KMS-11 (cell line): Measurements from ENCODE around the gene NR2F1-AS1.
A peak's percentile ranks its signal among the peaks of the same experiment; 100 is the strongest.

Experiments
- H2AFZ ChIP-seq: fragments of 200-600 bp; sonication (generic); 2 replicates; pipeline ENCODE4 v1.6.1; 2016; ENCODE audit warnings: antibody characterized with exemption, mixed run types, low read depth
- H3K27ac ChIP-seq: fragments of 200-600 bp; sonication (generic); 2 replicates; pipeline ENCODE4 v1.6.1; 2016; ENCODE audit warnings: mild to moderate bottlenecking, mixed run types
- H3K27me3 ChIP-seq: fragments of 200-600 bp; sonication (generic); 2 replicates; pipeline ENCODE4 v1.6.1; 2017; ENCODE audit warnings: mild to moderate bottlenecking, low read depth, mixed run types, moderate library complexity; ENCODE audit not compliant: insufficient read depth
- H3K36me3 ChIP-seq: fragments of 200-600 bp; sonication (generic); 2 replicates; pipeline ENCODE4 v1.6.1; 2017; ENCODE audit warnings: mild to moderate bottlenecking, mixed run types; ENCODE audit not compliant: insufficient read depth
- H3K4me1 ChIP-seq: fragments of 200-600 bp; sonication (generic); 2 replicates; pipeline ENCODE4 v1.6.1; 2016; ENCODE audit warnings: mild to moderate bottlenecking, low read depth, mixed run types; ENCODE audit not compliant: poor library complexity, severe bottlenecking
- H3K4me2 ChIP-seq: fragments of 200-600 bp; sonication (generic); 2 replicates; pipeline ENCODE4 v1.7.0; 2016; ENCODE audit warnings: mild to moderate bottlenecking, mixed run types
- H3K4me3 ChIP-seq: fragments of 200-600 bp; sonication (generic); IDR thresholded peaks from 2 replicates; pipeline ENCODE4 v1.6.1; 2017; ENCODE audit warnings: low read depth, low read length, mixed read lengths; ENCODE audit not compliant: insufficient read depth
- H3K79me2 ChIP-seq: fragments of 200-600 bp; sonication (generic); 2 replicates; pipeline ENCODE4 v1.6.1; 2016; ENCODE audit warnings: low read depth, mixed run types; ENCODE audit not compliant: insufficient read depth
- H3K9ac ChIP-seq: fragments of 200-600 bp; sonication (generic); 2 replicates; pipeline ENCODE4 v1.6.1; 2016; ENCODE audit warnings: mild to moderate bottlenecking, mixed run types
- H4K20me1 ChIP-seq: fragments of 200-600 bp; sonication (generic); 2 replicates; pipeline ENCODE4 v1.6.1; 2016; ENCODE audit warnings: mild to moderate bottlenecking, mixed run types; ENCODE audit not compliant: insufficient read depth
- TF ChIP-seq, protein P1 (sequence below): fragments of 200-600 bp; sonication (generic); conservative IDR thresholded peaks from 2 replicates; pipeline ENCODE4 v1.6.1; 2017; ENCODE audit warnings: low read depth, mild to moderate bottlenecking, antibody characterized with exemption, low read length, moderate library complexity, mixed read lengths

The NR2F1-AS1 gene

DNA sequence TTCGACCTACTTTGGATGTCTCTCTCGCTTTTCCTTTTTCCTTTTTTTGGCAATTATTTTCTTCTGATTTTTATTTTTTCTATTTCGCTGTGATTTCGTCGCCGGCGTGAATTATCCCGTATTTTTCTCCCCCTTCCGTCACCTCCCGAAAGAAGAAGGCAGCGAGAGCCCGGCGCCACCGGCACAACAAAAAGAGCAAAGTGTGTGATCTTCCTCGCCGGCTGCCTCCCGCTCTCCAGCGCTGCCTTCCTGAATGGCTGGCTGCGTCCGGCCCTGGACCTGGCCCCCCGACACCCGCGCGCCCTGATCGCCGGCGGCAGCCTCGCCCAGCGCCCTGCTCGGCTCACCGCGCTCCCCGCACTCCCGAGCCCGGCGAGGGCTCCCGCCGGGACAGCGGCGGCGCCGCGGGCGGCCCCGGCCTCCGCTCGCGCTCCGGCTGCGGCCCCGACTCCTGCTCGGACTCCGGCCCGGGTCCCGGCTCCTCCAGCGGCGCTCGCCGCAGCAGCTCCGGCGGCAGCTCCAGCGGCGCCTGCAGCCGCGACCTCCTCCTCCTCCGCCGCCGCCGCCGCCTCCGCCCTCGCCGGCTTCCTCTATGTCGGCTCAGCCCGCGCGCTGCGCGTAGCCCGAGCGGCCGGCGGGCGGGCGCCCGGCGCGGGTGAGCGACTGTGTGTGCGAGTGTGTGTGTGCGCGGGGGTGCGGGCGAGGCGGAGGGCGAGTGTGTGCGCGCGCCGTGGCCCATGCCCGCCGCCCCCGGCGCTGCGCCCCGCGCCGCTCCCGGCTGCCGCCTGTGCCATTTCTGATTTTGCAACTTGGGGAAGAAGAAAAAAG is 3.0 kb upstream of the NR2F1-AS1 start:
- H3K79me2 ChIP-seq = no peaks in the 10 kb centered on the region
- H3K4me1 ChIP-seq = peaks cover 13% of the 10 kb centered on the region
- H3K4me2 ChIP-seq = peak overlapping the region; percentile 95
- no peak overlapping the region for H3K27ac ChIP-seq
- H3K27me3 ChIP-seq = peaks cover 7% of the 10 kb centered on the region
- TF ChIP-seq, protein P1, sequence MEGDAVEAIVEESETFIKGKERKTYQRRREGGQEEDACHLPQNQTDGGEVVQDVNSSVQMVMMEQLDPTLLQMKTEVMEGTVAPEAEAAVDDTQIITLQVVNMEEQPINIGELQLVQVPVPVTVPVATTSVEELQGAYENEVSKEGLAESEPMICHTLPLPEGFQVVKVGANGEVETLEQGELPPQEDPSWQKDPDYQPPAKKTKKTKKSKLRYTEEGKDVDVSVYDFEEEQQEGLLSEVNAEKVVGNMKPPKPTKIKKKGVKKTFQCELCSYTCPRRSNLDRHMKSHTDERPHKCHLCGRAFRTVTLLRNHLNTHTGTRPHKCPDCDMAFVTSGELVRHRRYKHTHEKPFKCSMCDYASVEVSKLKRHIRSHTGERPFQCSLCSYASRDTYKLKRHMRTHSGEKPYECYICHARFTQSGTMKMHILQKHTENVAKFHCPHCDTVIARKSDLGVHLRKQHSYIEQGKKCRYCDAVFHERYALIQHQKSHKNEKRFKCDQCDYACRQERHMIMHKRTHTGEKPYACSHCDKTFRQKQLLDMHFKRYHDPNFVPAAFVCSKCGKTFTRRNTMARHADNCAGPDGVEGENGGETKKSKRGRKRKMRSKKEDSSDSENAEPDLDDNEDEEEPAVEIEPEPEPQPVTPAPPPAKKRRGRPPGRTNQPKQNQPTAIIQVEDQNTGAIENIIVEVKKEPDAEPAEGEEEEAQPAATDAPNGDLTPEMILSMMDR = no peak
- H4K20me1 ChIP-seq = no peaks in the 10 kb centered on the region
- H3K4me3 ChIP-seq = no peak overlapping the region
- H2AFZ ChIP-seq = peak overlapping the region; percentile 56
- H3K9ac ChIP-seq = no peak overlapping the region
- no peaks in the 10 kb centered on the region for H3K36me3 ChIP-seq

DNA sequence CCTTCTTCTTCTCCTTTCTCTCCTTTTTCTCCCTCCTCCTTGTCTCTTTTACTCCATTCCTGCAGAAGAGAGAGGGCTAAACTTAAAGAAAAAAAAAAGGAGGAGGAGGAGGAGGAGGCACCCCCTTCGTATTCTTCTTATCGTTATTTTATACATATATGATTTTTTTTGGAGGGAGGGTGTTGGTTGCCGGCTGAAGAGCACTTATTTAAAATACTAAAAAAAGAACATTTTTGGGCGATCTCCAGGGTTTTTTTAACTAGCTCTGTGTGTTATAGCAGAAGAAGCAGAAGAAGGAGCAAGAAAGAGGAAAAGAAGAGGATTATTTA is 2.4 kb upstream of the NR2F1-AS1 start:
- Histone ChIP-seq H3K4me2 (peak overlapping the region; percentile 95), H3K9ac (no peak overlapping the region), H3K27me3 (peaks cover 7% of the 10 kb centered on the region), H4K20me1 (no peaks in the 10 kb centered on the region), H3K79me2 (no peaks in the 10 kb centered on the region), H3K4me3 (no peak overlapping the region), H3K36me3 (no peaks in the 10 kb centered on the region), H3K4me1 (peaks cover 13% of the 10 kb centered on the region), H3K27ac (no peak overlapping the region), H2AFZ (peak overlapping the region; percentile 49)
- TF ChIP-seq, protein P1 = no peak

DNA sequence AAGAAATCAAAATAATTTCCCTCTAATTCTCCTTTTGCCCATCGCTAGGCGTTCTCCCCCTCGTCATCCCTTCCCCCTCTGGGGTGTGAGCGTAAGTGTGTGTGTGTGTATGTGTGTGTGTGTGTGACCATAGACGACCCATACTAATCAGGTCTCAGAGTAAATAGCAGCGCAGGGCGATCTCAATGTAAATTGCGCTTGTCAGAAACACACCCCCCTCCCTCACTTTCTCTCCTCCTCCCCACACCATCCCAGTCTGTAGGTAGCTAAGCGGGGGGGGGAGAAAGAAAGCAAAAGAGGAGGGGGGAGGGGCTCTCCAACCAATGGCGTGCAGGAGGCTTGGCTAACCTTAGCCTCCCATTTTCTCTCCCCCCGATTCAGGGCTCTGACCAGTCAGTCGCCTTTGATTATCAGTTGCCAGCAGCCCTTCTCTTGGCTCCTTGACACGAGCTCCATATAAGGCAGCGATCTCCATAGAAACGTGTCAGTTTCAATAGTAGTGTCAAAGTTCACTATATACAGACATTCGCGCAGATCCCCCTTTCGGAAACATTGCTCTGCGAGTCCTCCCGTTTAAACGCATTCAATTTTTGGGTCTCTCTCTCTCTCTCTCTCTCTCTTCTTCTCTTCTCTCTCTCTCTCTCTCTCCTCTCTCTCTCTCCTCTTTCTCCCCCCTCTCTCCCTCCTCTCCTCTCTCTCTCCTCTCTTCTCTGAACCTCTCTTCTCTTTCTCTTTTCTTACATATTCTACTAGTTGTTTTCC is 1.8 kb upstream of the NR2F1-AS1 start, which contains the start of gene NR2F1:
Gene NR2F1 (plus strand): TSS at position 546 of the 762 bp plus-strand sequence. CDS start 1,802 bp downstream, outside the sequence.
- peak within 1 kb of the TSS; percentile 95 for H3K4me2 ChIP-seq
- H4K20me1 ChIP-seq = no peaks in the 10 kb centered on the region
- H3K9ac ChIP-seq = no peak within 1 kb of the TSS
- no peak within 1 kb of the TSS for H3K4me3 ChIP-seq
- no peak within 1 kb of the TSS for H3K27ac ChIP-seq
- TF ChIP-seq, protein P1 = no peak
- no peaks in the 10 kb centered on the region for H3K36me3 ChIP-seq
- peak within 1 kb of the TSS; percentile 49 for H2AFZ ChIP-seq
- H3K27me3 ChIP-seq = peaks cover 7% of the 10 kb centered on the region
- no peaks in the 10 kb centered on the region for H3K79me2 ChIP-seq
- H3K4me1 ChIP-seq = peaks cover 13% of the 10 kb centered on the region

DNA sequence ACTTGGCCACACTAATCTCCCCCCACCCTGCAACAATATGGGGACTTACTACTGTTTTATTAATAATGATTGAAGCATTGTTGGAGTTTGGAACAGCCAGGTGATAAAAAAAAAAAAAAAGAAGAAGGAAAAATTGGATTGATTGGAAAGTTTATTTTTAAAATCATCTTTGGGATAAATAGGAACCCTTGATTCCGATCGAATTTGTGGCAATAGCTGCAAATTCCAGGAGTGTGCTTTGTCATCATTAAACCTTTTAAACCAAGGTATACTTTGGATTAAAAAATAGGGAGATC is 1.1 kb upstream of the NR2F1-AS1 start:
- H3K9ac ChIP-seq = no peak overlapping the region
- peak overlapping the region; percentile 95 for H3K4me2 ChIP-seq
- no peak overlapping the region for H3K27ac ChIP-seq
- H3K36me3 ChIP-seq = no peaks in the 10 kb centered on the region
- H3K4me3 ChIP-seq = no peak overlapping the region
- H3K4me1 ChIP-seq = peaks cover 13% of the 10 kb centered on the region
- H4K20me1 ChIP-seq = no peaks in the 10 kb centered on the region
- no peaks in the 10 kb centered on the region for H3K79me2 ChIP-seq
- peaks cover 7% of the 10 kb centered on the region for H3K27me3 ChIP-seq
- peak overlapping the region; percentile 49; the same call in 1 of the 2 replicates for H2AFZ ChIP-seq
- TF ChIP-seq, protein P1 = no peak
